GM19328 (cell line): ENCODE data around the gene RNF10.
"Not testable (repeated sequence)": the region's sequence is repeated elsewhere in the genome, so short reads cannot be mapped to it uniquely, and the experiment has no call there.

Source experiments
- ATAC-seq: cut with Tn5 transposase; IDR thresholded peaks from one replicate; pipeline ENCODE4 v1.9.1; 2021; ENCODE audit warnings: mild to moderate bottlenecking, moderate library complexity; ENCODE audit not compliant: unreplicated experiment

Gene RNF10

DNA sequence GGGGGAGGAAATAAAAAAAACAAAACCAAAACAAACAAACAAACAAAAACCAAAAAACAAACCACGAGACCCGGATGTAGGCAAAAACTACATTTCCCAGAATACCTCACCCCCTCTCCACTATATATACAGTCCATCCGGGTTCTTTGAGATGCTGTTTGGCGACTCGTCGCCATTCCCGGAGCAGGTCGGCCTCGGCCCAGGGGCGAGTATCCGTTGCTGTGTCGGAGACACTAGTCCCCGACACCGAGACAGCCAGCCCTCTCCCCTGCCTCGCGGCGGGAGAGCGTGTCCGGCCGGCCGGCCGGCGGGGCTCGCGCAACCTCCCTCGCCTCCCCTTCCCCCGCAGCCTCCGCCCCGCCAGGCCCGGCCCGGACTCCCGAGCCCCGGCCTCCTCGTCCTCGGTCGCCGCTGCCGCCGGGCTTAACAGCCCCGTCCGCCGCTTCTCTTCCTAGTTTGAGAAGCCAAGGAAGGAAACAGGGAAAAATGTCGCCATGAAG, at the start of gene RNF10:
RNF10 (plus strand) TSS at position 154 of the 500 bp plus-strand sequence. CDS start 456 bp downstream, outside the sequence.
- peak; percentile 65 for ATAC-seq

DNA sequence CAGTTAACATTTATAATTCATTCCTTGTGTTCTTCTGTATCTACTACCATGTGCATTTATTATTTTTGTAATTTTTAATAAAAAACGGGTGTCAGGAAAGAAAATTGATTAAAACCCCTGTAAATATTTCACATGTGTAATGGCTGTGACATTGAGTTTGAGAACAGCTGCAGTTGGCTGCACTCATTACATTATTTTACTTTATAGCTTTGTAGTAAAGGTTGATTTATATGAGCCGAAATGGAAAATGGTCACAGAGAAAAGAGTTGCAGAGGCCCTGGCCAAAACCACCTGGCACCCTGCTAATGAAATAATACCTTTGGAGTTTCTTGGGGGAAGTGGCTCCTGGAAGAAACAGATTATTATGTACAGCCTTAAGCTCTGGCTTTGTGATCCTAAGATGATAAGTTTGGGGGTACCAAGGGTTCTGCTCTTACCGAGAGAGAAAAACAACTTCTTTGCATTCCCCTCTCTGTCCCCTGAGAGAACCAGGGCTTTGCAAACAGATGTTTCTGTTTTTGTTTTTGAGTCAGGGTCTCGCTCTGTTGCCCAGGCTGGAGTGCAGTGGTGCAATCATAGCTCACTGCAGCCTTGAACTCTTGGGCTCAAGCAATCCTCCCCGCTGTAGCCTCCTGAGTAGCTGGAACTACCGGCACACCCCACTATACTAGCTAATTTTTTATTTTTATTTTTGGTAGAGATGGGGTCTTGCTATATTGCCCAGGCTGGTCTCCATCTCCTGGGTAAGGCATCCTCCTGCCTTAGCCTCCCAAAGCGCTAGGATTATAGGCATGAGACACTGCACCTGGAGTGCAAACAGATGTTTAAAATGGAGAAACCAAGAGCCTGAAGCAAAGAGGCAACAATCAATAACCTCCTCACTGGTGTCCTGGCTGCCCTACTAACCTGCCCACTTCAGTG, 47.9 kb upstream of the RNF10 start:
- no peak for ATAC-seq

DNA sequence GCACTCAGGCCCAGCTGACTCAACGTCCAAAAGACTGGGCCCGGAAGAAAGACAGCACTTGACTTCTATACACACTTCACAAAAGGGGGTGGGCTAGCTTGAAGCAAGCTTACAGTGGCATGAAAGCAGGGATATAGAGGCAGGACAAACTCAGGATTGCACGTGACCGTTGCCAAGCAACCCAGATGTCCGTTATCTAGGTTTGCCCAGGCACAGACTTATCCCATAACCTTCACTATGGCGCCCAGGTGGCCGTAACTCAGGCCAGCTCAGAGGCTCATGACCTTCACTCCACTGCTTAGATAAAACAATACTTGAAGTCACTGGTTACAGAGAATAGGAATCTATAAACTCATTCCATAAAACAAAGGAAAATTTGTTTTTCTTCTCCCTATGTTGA, 46.6 kb upstream of the RNF10 start:
- not testable (repeated sequence) for ATAC-seq

DNA sequence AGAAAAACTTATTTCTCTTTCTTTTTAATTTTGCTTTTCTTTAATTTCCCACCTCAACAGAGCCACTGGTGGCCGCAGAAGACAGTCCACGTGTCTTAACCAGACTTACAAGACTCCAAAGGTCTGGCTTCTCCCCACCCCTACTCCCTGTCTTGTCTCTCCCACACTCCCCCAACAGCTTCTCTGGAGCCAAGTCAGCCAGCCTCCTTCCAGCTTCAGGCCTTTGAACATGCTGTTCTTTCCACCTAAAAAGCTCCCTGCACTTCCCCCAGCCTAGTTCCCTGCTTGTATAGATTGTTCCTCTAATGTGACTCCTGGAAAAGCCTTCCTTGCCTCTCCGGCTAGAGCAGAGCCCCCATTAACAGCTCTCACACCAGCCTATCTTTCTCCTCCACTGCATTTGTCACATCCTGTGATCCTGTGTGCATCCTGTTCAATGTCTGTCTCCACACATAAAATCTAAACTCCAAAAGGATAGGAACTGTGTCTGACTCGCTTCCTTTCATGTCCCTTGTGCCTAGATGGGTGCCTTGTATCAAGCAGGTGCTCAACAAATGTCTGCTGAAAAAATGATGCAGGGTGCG, 46.0 kb upstream of the RNF10 start:
- no peak for ATAC-seq

DNA sequence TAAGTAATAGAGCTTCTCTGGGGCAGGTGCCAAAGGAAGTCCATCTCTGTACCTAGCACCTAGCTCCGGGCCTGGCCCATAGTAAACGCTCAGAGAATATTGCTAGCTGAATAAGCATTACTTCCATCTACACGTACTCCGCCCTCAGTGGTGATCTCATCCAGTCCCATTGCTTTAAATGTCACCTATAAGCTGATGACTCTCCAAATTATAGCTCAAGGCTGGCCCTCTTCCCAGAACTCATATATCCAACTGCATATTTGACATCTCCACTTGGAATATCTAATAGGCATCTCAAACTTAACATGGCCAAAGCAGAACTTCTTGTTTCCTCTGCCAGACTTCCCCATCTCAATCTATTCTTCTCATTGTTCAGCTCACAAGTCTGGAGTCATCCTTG, 45.1 kb upstream of the RNF10 start:
- no peak for ATAC-seq

DNA sequence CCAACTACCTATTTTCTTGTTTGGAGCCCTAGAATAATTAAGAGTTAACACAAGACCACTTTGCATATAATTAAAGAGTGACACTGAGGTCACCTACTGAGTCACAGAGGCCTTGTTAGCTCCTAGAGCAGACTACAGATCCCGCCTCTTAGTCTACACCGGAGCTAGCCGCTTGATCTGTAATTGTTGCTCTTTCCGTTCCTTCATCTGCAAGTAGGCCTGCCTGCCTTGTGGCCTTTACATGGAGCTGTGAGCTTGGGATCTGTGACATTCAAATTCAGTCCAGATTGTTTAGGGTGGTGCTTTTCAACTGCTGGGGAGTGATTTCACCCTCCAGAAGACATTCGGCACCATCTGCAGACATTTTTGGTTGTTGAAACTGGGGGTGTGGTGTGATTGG, 43.8 kb upstream of the RNF10 start:
- ATAC-seq, result no peak

DNA sequence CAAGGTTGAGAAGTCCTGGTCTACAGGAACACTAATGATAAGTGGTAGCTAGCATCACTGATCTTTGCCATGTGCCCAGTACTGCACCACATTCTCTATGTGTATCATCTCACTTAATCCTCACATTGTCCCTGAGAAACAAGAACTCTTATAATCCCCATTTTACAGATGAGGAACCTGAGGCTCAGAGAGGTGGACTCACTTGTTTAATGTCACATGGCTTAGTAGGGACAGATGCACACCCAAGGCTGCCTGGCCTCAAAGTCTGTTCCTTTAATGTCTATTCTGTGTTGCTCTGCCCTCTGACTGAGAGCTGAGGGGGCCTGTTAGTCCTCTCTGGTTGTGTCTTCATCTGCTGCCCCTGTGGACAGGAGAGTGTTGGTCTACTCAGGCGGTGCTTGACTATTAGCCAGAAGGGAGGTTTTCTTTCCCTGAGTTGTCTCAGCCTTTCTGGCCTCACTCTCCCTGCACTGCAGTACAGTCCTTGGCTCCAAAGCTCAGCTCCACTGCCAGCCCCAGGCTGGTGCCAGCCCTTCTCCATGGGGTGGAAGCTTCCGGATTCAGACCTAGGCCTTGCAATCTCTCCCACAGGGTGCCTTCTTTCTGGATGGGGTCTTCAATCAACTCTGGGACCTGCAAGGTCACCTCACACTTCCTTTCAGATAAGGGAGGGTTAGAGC, 43.2 kb upstream of the RNF10 start:
- ATAC-seq, result no peak

DNA sequence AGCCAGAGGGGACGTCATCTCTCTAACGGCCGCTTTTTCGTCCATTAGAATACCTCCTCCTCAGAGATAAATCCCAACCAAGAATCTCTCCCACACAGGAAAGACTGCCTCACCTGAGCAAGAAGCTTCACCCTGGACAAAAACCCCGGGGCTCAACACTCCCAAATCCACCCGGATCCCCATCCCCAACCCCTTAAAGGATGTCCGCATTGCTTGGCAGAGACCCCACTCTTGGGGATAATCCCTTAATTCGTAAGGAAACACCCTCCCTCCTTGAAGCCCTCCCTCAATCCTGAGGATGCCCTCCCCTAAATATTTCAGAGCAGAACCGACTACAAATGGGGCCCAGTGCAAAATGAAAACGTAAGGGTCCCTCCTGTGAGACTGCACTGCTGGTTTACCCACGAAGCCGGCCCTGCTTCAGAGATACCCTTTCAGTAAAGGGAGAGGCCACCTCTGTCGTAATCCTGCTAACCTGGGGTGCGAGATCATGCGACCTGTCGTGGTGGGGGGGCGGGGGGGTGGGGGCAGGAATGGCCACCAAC, 38.9 kb upstream of the RNF10 start:
- ATAC-seq, result peak; percentile 13

DNA sequence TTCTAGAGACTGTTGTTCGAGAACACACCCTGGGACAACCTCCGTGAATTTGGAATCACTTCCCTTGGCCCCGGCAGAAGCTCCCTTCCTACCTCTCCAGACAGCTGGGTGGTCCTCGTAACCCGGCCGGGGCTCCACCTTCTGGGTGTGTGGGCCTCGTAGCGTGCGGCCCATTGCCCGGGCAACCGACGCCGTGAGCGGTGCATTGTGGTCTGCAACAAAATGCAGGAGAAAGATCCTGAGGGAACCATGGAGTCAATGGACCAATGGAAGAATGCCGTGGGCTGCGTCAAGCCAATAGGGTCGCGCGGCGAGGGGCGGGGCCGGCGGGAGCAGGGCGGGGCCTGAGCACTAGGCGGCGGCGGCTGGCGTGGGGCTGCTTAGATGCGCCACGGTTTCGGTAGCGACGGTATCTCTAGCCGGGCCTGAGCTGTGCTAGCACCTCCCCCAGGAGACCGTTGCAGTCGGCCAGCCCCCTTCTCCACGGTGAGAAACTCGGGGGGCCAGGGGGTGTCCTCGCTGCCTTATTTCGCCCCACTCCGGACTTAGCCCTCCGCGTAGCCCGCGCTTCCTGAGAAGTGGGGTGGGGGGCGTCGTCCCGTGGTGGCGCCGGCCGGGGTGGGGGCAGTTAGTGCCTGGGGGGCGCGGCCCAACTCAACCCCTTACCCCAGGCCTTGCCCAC, 38.3 kb upstream of the RNF10 start, which contains the start of gene DYNLL1:
DYNLL1 (plus strand) TSS at position 383 of the 682 bp plus-strand sequence. CDS start 309 bp downstream, outside the sequence.
- ATAC-seq, result peak; percentile 84

DNA sequence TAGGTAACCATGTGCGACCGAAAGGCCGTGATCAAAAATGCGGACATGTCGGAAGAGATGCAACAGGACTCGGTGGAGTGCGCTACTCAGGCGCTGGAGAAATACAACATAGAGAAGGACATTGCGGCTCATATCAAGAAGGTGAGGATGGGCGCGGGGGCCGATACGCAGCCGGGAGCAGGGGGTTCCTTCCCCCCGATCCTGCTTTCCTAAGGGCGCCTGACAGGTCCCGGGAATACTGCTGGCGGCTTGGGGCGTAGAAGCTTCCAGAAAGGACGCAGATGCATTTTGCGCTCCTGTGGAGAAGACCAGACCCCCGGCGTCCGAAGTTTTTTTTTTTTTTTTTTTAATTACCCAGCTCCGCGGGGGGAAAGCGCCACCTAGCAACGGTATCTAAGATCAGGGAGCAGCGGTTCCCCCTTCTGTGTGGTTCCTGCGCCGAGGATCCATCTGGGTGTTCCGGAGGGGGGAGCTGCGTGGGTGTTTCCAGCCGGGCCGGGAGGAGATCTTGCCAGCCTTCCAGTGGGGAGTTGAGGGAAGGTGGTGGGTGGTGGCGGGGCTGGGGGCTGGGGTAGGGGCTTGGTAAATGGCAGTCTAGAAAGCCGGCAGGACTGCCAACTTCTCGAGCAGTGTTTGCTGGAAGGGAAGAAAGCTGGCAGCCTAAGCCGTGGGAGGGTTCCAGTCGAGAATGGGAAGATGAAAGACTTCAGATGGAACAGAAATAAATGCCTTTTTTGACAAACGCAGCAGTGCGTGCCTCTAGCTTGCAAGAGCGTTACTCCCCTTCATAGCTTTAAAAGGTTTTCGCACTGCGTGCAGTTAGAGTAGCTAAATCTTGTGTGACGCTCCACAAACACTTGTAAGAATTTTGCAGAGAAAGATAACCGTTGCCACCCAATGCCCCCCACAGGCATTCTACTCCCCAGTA, 37.5 kb upstream of the RNF10 start:
- no peak for ATAC-seq

DNA sequence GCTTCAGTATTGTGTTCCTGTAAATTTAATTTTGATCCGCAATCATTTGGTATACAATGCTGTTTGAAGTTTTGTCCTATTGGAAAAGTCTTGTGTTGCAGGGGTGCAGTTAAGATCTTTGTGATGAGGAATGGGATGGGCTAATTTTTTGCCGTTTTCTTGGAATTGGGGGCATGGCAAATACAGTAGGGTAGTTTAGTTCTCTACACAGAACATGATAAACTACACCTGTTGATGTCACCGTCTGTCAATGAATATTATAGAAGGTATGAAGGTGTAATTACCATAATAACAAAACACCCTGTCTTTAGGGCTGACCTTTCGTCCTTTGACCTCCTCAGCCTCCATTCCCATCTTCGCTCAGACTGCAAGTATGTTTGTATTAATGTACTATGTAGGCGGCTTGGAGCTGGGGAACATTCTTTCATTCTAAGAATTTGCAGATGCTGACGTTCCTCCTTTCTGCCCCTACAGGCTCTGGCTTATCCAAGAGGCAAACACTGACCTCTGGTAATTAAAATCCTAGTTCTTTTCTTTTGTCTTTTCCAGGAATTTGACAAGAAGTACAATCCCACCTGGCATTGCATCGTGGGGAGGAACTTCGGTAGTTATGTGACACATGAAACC, 36.5 kb upstream of the RNF10 start:
- ATAC-seq, result no peak

DNA sequence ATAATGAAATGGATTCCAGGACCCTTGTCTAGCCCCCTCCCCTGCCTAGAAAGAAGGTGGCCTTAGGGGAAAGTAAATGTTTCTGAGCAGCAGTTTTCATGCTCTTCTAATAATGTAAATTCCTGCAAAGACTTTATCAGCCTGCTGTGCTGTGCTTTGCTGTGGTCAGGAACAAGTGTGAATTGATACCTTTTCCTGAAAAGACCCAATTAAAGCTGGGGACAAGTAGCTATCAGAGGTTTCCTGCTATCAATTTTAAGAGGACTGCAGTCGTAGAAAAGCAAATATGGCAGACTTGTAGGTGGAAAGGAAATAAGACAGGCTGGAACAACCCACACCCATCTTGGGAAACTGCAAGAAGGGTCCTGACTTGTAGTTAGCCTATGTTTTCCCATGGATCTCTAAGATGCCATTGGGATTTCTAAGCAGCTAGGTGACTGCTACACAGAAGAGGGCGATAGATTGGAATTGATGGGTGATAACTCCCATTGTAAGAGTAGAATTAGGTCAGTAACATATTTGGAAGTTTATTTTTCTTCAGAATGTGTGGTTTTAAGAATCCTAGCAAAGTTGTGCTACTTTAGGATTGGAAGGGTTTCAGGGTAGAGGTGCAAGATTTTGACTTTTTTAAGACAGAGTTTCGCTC, 35.2 kb upstream of the RNF10 start:
- no peak for ATAC-seq

DNA sequence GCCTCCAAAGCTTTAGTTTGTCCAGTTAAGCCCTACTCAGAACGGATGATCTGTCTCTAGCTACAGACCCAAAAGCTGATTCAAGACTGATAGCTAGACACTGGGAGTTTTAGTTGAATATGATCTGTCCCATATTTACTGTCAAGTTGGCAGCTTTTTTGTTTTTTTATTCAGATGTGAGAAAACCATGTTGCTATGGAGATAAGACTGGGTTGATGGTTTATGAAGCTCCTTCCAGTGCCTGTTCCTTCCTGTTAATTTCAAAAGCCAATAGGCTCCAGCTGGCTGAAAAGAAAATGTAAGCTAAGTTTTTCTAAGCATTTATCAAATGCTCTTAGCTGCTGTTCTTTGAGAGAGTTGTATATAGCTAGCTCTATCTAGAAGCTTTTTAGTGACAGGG, 33.6 kb upstream of the RNF10 start:
- ATAC-seq, result no peak

DNA sequence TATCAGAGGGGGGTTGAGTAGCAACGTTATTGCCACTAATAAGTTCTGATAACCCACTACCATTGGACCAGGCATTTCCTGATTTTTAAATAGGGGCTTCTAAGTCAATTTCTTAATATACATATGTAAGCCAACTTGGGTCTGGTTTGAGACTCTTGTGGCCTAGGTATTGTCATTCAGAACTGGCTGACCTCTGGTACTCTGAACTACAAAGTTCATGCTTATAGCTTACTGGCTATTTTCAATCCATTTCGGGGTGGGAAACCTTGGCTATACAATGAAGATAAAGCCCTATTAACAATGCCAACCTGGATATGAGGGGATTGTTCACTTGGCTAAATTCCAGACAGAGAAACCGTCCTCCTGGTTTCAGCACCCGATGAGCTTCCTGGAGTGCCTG, 29.6 kb upstream of the RNF10 start:
- ATAC-seq, result no peak

DNA sequence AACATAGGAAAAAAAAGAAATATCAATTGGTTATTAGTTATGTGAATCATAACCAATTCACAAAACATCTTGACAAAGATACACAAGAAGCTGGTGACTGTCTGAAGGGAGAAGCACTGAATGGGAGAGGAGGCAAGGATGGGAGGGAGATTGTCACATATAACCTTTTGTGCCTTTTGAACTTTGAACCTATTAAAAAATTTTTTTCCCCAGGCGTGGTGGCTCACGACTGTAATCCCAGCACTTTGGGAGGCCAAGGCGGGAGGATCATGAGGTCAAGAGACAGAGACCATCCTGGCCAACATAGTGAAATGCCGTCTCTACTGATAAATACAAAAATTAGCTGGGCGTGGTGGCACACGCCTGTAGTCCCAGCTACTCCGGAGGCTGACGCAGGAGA, 25.6 kb upstream of the RNF10 start:
- ATAC-seq, result no peak

DNA sequence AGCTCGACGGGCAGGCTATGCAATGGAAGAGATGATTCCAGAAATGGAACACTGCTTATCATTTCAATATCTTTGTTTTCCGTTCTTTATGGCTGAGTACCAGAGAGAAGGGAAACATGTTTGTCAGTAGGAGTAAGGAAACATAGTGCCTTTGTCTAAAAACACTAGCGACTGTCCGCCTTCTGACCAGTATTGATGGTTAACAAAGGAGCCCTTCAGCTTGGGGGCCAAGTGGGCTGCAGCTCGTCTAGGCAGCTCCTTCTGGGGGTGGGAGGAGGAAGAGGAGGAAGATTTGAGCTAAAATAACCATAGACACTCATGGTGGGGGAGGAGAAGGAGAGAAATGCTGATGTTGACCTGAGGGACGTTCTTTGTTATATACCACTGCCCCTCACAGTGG, 20.2 kb upstream of the RNF10 start:
- no peak for ATAC-seq

DNA sequence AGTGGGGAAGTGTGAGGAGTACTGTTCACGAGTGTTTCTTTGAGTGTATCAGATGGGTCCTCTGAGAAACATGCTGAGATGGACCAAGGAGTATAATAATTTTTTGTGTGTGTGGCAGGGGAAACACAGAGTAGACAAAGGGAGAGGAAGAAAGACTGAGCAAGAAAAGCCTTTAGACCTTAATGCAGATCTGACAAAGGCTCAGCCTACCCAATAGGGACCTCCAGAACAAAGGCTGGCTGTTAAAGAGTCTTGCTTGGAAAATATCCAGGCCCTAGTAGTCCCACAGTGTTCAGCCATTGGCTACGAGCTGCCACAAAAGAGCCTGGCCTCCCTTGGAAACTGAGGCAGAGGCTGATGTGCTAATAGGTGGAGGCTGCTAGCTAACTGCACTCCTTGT, 18.7 kb upstream of the RNF10 start:
- ATAC-seq, result no peak

DNA sequence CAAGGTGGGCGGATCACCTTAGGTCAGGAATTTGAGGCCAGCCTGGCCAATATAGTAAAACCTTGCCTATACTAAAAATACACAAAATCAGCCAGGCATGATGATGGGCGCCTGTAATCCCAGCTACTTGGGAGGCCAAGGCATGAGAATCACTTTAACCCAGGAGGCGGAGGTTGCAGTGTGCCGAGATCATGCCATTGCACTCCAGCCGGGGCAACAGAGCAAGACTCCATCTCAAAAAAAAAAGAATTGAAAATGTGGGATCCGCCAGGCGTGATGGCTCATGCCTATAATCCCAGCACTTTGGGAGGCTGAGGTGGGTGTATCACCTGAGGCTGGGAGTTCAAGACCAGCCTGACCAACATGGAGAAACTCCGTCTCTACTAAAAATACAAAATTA, 14.8 kb upstream of the RNF10 start:
- ATAC-seq, result not testable (repeated sequence)

DNA sequence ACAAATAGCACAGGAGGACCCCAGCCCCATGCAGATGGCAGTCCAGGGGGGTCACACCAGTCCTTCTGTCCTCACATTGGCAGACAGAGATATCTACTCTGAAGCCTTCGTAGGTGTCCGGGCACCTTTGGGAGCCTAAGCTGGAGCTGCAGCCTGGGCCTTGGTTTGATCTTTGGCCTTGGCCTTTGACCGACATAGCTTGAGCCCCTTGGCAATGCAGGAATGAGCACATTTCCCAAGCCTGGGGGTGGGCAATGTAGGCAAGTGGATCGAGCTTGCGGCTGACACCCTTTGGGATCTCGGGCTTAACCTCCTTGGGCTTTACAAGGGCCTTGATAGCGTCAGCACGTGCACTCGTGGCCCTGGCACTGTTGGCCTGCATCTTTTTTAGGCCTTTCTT, 11.6 kb upstream of the RNF10 start:
- no peak for ATAC-seq
